Activated CD4-positive, alpha-beta T cell treated with anti-CD3 and anti-CD28 coated beads for 4 hours (primary cell): ENCODE measurements around the gene MUC4.
A peak's percentile ranks its signal among the peaks of the same experiment; 100 is the strongest.
"Not testable (repeated sequence)": the region's sequence is repeated elsewhere in the genome, so short reads cannot be mapped to it uniquely, and the experiment has no call there.

ENCODE experiments used
- DNase-seq, 2 donors: peaks; one replicate each; pipeline ENCODE4 v3.0.0-alpha.2; 2020

The MUC4 gene

GRCh38 chr3:195809796-195810454 lies 1.8 kb downstream of the MUC4 start:
- DNase-seq, result no peak

GRCh38 chr3:195809291-195809785 lies 2.4 kb downstream of the MUC4 start:
- DNase-seq, result no peak

- no peak for DNase-seq
Observed at GRCh38 chr3:195808741-195809290, 2.9 kb downstream of the MUC4 start.

- no peak for DNase-seq
Observed at GRCh38 chr3:195807681-195808121, 4.0 kb downstream of the MUC4 start.

- DNase-seq, result no peak
Observed at GRCh38 chr3:195806916-195807231, 4.9 kb downstream of the MUC4 start.

- DNase-seq, result no peak
Observed at GRCh38 chr3:195806211-195806915, 5.4 kb downstream of the MUC4 start.

- not testable (repeated sequence) for DNase-seq
Observed at GRCh38 chr3:195805588-195805987, 6.1 kb downstream of the MUC4 start.

- DNase-seq, result no peak
Observed at GRCh38 chr3:195805181-195805580, 6.5 kb downstream of the MUC4 start.

- DNase-seq, result no peak
Observed at GRCh38 chr3:195803289-195803908, 8.3 kb downstream of the MUC4 start.

GRCh38 chr3:195802795-195803194 lies 8.9 kb downstream of the MUC4 start:
- no peak for DNase-seq

GRCh38 chr3:195802261-195802701 lies 9.4 kb downstream of the MUC4 start:
- DNase-seq, result peak in 1 of 2 donors; percentile 15

- DNase-seq, result no peak
Observed at GRCh38 chr3:195801251-195802183, 10.2 kb downstream of the MUC4 start.

GRCh38 chr3:195800240-195800639 lies 11.5 kb downstream of the MUC4 start:
- no peak for DNase-seq

GRCh38 chr3:195796795-195797194 lies 14.9 kb downstream of the MUC4 start:
- DNase-seq, result no peak

- DNase-seq, result no peak
Observed at GRCh38 chr3:195794708-195795107, 17.0 kb downstream of the MUC4 start.

GRCh38 chr3:195792621-195793020 lies 19.1 kb downstream of the MUC4 start:
- DNase-seq, result not testable (repeated sequence)

GRCh38 chr3:195790901-195791300 lies 20.8 kb downstream of the MUC4 start:
- no peak for DNase-seq

- no peak for DNase-seq
Observed at GRCh38 chr3:195788711-195789581, 22.8 kb downstream of the MUC4 start.

- not testable (repeated sequence) for DNase-seq
Observed at GRCh38 chr3:195785781-195786405, 25.8 kb downstream of the MUC4 start.

GRCh38 chr3:195784031-195784430 lies 27.7 kb downstream of the MUC4 start:
- DNase-seq, result not testable (repeated sequence)

GRCh38 chr3:195781236-195781635 lies 30.5 kb downstream of the MUC4 start:
- not testable (repeated sequence) for DNase-seq
